ENCODE results near the gene ACER3.

ACER3 gene

DNA sequence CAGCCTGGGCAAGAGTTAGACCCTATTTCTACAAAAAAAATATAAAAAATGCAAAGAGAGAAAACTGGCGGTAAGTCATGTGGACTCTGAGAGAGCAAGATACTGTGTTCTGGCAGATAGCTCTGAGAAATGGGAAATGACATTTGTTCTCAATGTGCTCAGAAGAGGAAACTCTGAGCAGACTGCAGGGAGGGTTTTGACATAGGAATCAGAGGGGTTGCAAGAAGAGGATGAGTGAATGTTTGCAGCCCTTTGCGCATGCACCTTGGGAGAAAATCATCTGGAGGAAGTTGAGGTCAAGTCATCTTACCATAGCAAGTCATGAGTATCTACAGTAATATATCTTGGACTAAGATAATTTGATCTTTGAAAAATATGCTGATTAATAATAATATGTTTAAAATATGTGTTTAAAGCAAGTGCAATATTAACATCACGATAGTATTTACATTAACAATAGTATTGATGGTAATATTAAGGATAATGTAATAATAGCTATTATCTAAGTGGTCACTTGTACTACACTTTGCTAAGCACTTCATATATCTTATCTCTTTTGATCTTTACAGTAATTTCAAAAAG is 2.6 kb downstream of the ACER3 start:
- no peak overlapping the region for H3K27ac ChIP-seq (ENCODE audit: insufficient read depth in 1 of 2, low read depth in 1 of 2, low read length in 2 of 2, poor library complexity in 1 of 2, severe bottlenecking in 2 of 2)
- WGBS (ENCODE audit: insufficient coverage) = 0% methylated on average over 1 of the region's 3 CpGs
- no peaks in the 10 kb centered on the region for H3K9me3 ChIP-seq (ENCODE audit: control extremely low read depth in 1 of 5, control insufficient read depth in 4 of 5, insufficient read depth in 2 of 5, low read depth in 1 of 5, low read length in 4 of 5)
- CTCF ChIA-PET = interaction anchor here (0.8 to 1.4 kb wide), 3 partner anchors 13 to 56 kb away, joined by 3 to 4 read pairs (median 3); no protein-coding TSS in a partner anchor
- peaks cover 5 to 44% (median 28%) of the 10 kb centered on the region in 4 experiments for H3K4me1 ChIP-seq (ENCODE audit: control extremely low read depth in 1 of 4, control insufficient read depth in 4 of 4, insufficient read depth in 4 of 4, low read length in 3 of 4)
- H3K4me3 ChIP-seq (ENCODE audit: control insufficient read depth in 1 of 7, extremely low read depth in 1 of 7, insufficient read depth in 4 of 7, low read depth in 2 of 7, low read length in 6 of 7) = peak overlapping the region in 1 of 7 experiments; percentile 35
- peak; percentile 44 to 88 (median 88) for DNase-seq
- peaks cover 0 to 5% (median under 1%) of the 10 kb centered on the region in 4 experiments for H3K36me3 ChIP-seq (ENCODE audit: control insufficient read depth in 4 of 4, insufficient read depth in 4 of 4, low read length in 3 of 4)
- POLR2A ChIA-PET = no interaction called here
- no peaks in the 10 kb centered on the region for H3K27me3 ChIP-seq (replicated peaks in 2 of 5; ENCODE audit: control insufficient read depth in 4 of 5, insufficient read depth in 5 of 5, low read length in 4 of 5)

DNA sequence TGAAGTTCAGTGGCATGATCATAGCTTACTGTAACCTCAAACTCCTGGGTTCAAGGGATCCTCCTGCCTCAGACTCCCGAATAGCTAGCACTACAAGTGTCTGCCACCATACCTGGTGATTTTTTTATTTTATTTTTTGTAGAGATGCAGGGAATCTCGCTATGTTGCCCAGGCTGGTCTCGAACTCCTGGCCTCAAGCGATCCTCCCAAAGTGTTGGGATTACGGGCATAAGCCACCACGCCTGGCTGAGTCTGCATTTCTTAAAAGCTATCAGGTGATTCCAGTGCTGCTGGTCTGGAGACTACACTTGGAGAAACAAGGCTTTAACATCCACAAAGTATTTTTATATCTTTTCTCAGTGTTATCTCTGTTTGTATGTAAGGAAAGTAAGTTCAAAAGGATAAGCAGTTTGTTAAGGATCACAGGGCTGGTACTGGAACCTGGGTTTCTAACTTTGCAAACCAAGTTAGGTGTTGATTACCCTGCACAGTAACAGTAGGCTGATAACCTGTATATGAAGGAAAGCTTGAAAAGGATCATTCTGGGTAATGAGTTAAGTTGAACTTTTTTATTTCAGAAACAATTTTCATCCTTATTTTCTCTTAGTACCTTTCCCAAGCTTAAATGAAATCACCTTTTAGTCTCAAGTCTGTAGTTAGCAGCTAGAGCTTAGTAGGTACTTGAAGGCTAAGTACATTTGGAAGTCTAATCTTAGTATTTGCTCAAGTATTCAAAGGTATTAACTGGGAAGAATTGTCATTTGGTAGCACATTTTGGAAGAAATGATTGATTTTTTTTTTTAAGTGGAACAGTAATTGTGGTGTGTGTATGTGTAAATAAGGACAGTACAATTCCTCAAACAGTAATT is 12.5 kb downstream of the ACER3 start:
- Histone ChIP-seq H3K27ac (ENCODE audit: insufficient read depth in 1 of 2, low read depth in 1 of 2, low read length in 2 of 2, poor library complexity in 1 of 2, severe bottlenecking in 2 of 2) (no peak overlapping the region), H3K4me1 (ENCODE audit: control extremely low read depth in 1 of 4, control insufficient read depth in 4 of 4, insufficient read depth in 4 of 4, low read length in 3 of 4) (no peaks in the 10 kb centered on the region), H3K36me3 (ENCODE audit: control insufficient read depth in 4 of 4, insufficient read depth in 4 of 4, low read length in 3 of 4) (peaks cover 0 to 2% (median 0%) of the 10 kb centered on the region in 4 experiments), H3K27me3 (replicated peaks in 2 of 5; ENCODE audit: control insufficient read depth in 4 of 5, insufficient read depth in 5 of 5, low read length in 4 of 5) (no peaks in the 10 kb centered on the region), H3K4me3 (ENCODE audit: control insufficient read depth in 1 of 7, extremely low read depth in 1 of 7, insufficient read depth in 4 of 7, low read depth in 2 of 7, low read length in 6 of 7) (no peak overlapping the region), H3K9me3 (ENCODE audit: control extremely low read depth in 1 of 5, control insufficient read depth in 4 of 5, insufficient read depth in 2 of 5, low read depth in 1 of 5, low read length in 4 of 5) (no peaks in the 10 kb centered on the region)
- CTCF ChIA-PET = interaction anchor here (0.8 to 1.0 kb wide), 3 partner anchors 12 to 62 kb away, joined by 3 to 4 read pairs (median 3); partner anchors contain the start of gene ACER3
- 100% methylated on average over 5 of the region's 6 CpGs for WGBS (ENCODE audit: insufficient coverage)
- no peak for DNase-seq
- POLR2A ChIA-PET = no interaction called here

DNA sequence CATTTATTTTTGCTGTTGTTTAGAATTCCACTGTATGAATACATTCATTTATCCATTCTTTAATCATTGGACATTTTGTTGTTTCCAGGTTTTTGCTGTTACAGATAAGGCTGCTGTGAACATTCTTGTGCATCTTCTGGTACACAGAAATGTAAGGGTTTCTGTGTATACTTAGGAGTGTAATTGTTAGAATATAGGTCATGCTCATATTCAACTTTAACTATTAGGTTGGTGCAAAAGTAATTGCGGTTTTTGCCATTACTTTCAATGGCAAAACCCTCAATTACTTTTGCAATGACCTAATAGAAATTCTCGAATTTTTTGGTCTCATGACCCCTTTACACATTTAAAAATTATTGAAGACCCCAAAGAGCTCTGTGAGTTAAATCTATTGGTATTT is 17.3 kb downstream of the ACER3 start:
- no CpG with 5 or more reads among the region's 2 CpGs for WGBS (ENCODE audit: insufficient coverage)
- H3K27me3 ChIP-seq (replicated peaks in 2 of 5; ENCODE audit: control insufficient read depth in 4 of 5, insufficient read depth in 5 of 5, low read length in 4 of 5) = no peaks in the 10 kb centered on the region
- H3K4me1 ChIP-seq (ENCODE audit: control extremely low read depth in 1 of 4, control insufficient read depth in 4 of 4, insufficient read depth in 4 of 4, low read length in 3 of 4) = no peaks in the 10 kb centered on the region
- H3K27ac ChIP-seq (ENCODE audit: insufficient read depth in 1 of 2, low read depth in 1 of 2, low read length in 2 of 2, poor library complexity in 1 of 2, severe bottlenecking in 2 of 2) = no peak overlapping the region
- ChIA-PET POLR2A (no interaction called here), CTCF (interaction anchor here (2.4 kb wide), 1 partner anchor 10 kb away, joined by 6 read pairs; no protein-coding TSS in a partner anchor)
- H3K9me3 ChIP-seq (ENCODE audit: control extremely low read depth in 1 of 5, control insufficient read depth in 4 of 5, insufficient read depth in 2 of 5, low read depth in 1 of 5, low read length in 4 of 5) = no peaks in the 10 kb centered on the region
- no peaks in the 10 kb centered on the region for H3K36me3 ChIP-seq (ENCODE audit: control insufficient read depth in 4 of 4, insufficient read depth in 4 of 4, low read length in 3 of 4)
- DNase-seq = no peak
- no peak overlapping the region for H3K4me3 ChIP-seq (ENCODE audit: control insufficient read depth in 1 of 7, extremely low read depth in 1 of 7, insufficient read depth in 4 of 7, low read depth in 2 of 7, low read length in 6 of 7)

DNA sequence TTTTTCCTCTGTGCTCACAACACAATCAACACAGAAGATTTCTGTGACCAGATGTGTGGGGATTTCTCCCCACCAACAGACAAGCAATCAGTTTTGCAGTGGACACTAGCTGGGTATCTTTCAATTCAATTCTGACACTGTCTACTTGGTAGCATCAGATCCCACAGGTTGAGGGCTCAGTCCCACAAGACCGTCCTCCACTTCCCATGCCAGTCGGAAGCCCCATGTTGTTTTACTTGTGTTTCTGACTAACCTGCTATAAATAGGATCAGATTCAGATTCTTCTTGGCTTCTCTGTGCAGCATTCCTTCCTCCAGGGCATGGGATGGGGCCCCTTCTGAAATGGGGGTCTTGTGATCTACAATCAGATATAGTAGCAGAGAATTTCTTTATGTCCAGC is 19.6 kb downstream of the ACER3 start:
- H3K4me3 ChIP-seq (ENCODE audit: control insufficient read depth in 1 of 7, extremely low read depth in 1 of 7, insufficient read depth in 4 of 7, low read depth in 2 of 7, low read length in 6 of 7) = no peak overlapping the region
- H3K9me3 ChIP-seq (ENCODE audit: control extremely low read depth in 1 of 5, control insufficient read depth in 4 of 5, insufficient read depth in 2 of 5, low read depth in 1 of 5, low read length in 4 of 5) = no peaks in the 10 kb centered on the region
- ChIA-PET CTCF (interaction anchor here (0.6 kb wide), 1 partner anchor 826 kb away, joined by 3 read pairs; no protein-coding TSS in a partner anchor), POLR2A (no interaction called here)
- WGBS (ENCODE audit: insufficient coverage) = 100% methylated on average over 1 of the region's 2 CpGs
- no peak for DNase-seq
- no peaks in the 10 kb centered on the region for H3K27me3 ChIP-seq (replicated peaks in 2 of 5; ENCODE audit: control insufficient read depth in 4 of 5, insufficient read depth in 5 of 5, low read length in 4 of 5)
- peaks cover 0 to 9% (median under 1%) of the 10 kb centered on the region in 4 experiments for H3K4me1 ChIP-seq (ENCODE audit: control extremely low read depth in 1 of 4, control insufficient read depth in 4 of 4, insufficient read depth in 4 of 4, low read length in 3 of 4)
- H3K36me3 ChIP-seq (ENCODE audit: control insufficient read depth in 4 of 4, insufficient read depth in 4 of 4, low read length in 3 of 4) = no peaks in the 10 kb centered on the region
- no peak overlapping the region for H3K27ac ChIP-seq (ENCODE audit: insufficient read depth in 1 of 2, low read depth in 1 of 2, low read length in 2 of 2, poor library complexity in 1 of 2, severe bottlenecking in 2 of 2)

DNA sequence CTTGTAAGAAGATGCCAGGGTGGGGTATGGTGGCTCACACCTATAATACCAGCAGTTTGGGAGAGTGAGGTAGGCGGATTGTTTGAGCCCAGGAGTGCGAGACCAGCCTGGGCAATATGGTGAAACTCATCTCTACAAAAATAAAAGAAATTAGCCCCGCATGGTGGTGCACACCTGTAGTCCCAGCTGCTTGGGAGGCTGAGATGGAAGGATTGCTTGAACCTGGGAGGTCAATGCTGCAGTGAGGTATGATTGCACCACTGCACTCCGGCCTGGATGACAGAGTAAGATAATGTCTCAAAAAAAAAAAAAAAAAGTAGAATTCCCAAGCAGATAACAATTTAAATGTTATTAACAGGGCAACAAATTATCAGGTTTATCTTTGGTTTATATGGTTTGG is 20.2 kb downstream of the ACER3 start:
- Histone ChIP-seq H3K36me3 (ENCODE audit: control insufficient read depth in 4 of 4, insufficient read depth in 4 of 4, low read length in 3 of 4) (no peaks in the 10 kb centered on the region), H3K4me1 (ENCODE audit: control extremely low read depth in 1 of 4, control insufficient read depth in 4 of 4, insufficient read depth in 4 of 4, low read length in 3 of 4) (peaks cover 0 to 13% (median 3%) of the 10 kb centered on the region in 4 experiments), H3K4me3 (ENCODE audit: control insufficient read depth in 1 of 7, extremely low read depth in 1 of 7, insufficient read depth in 4 of 7, low read depth in 2 of 7, low read length in 6 of 7) (no peak overlapping the region), H3K27ac (ENCODE audit: insufficient read depth in 1 of 2, low read depth in 1 of 2, low read length in 2 of 2, poor library complexity in 1 of 2, severe bottlenecking in 2 of 2) (no peak overlapping the region), H3K27me3 (replicated peaks in 2 of 5; ENCODE audit: control insufficient read depth in 4 of 5, insufficient read depth in 5 of 5, low read length in 4 of 5) (no peaks in the 10 kb centered on the region), H3K9me3 (ENCODE audit: control extremely low read depth in 1 of 5, control insufficient read depth in 4 of 5, insufficient read depth in 2 of 5, low read depth in 1 of 5, low read length in 4 of 5) (no peaks in the 10 kb centered on the region)
- ChIA-PET POLR2A (no interaction called here), CTCF (interaction anchor here (0.6 to 1.7 kb wide), 2 partner anchors 12 to 825 kb away, joined by 3 to 5 read pairs; no protein-coding TSS in a partner anchor)
- 100% methylated on average over 2 of the region's 4 CpGs for WGBS (ENCODE audit: insufficient coverage)
- no peak for DNase-seq

DNA sequence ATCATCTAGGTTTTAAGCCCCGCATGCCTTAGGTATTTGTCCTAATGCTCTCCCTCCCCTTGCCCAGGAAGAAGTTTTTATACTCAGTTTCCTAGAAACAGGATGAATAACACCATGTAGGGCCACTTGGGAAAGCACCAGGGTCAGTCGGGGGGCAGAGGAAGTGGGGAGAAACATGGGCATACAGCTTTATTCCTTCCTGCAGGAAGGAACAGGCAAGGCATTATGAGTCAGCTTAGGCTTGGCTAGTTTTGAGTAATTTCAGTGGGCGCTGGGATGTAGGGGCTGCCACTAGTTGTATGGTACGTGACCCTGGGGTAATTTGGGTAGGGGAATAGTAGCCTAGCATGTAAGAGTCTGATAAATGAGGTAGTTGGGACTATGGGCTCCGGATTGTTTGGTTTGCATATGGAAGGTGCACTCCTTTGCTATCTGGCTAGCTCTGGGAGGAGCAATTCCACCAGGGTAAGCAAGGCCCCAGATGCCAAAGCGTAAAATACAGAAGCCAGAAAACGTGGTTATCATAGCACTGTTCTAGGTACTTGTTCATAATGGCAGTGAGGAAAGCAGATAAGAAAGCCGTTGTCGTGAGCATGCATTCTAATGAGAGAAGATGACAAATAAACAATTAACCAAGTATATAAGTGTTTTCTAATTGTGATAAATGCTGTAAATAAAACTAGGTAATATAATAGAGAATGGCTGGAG is 24.8 kb downstream of the ACER3 start:
- Histone ChIP-seq H3K27me3 (replicated peaks in 2 of 5; ENCODE audit: control insufficient read depth in 4 of 5, insufficient read depth in 5 of 5, low read length in 4 of 5) (no peaks in the 10 kb centered on the region), H3K9me3 (ENCODE audit: control extremely low read depth in 1 of 5, control insufficient read depth in 4 of 5, insufficient read depth in 2 of 5, low read depth in 1 of 5, low read length in 4 of 5) (no peaks in the 10 kb centered on the region), H3K27ac (ENCODE audit: insufficient read depth in 1 of 2, low read depth in 1 of 2, low read length in 2 of 2, poor library complexity in 1 of 2, severe bottlenecking in 2 of 2) (no peak overlapping the region), H3K4me1 (ENCODE audit: control extremely low read depth in 1 of 4, control insufficient read depth in 4 of 4, insufficient read depth in 4 of 4, low read length in 3 of 4) (peaks cover 0 to 13% (median 3%) of the 10 kb centered on the region in 4 experiments), H3K4me3 (ENCODE audit: control insufficient read depth in 1 of 7, extremely low read depth in 1 of 7, insufficient read depth in 4 of 7, low read depth in 2 of 7, low read length in 6 of 7) (no peak overlapping the region), H3K36me3 (ENCODE audit: control insufficient read depth in 4 of 4, insufficient read depth in 4 of 4, low read length in 3 of 4) (no peaks in the 10 kb centered on the region)
- no peak for DNase-seq
- 85% methylated on average over 7 of the region's 9 CpGs for WGBS (ENCODE audit: insufficient coverage)
- CTCF ChIA-PET = no interaction called here
- POLR2A ChIA-PET = no interaction called here
